HG02852 (cell line): ENCODE data around the gene LRRN4CL.
"Not testable (repeated sequence)": the region's sequence is repeated elsewhere in the genome, so short reads cannot be mapped to it uniquely, and the experiment has no call there.

Experiments
- ATAC-seq: cut with Tn5 transposase; IDR thresholded peaks from one replicate; pipeline ENCODE4 v1.9.1; 2021; ENCODE audit warnings: mild to moderate bottlenecking, moderate library complexity; ENCODE audit not compliant: unreplicated experiment

The LRRN4CL gene

DNA sequence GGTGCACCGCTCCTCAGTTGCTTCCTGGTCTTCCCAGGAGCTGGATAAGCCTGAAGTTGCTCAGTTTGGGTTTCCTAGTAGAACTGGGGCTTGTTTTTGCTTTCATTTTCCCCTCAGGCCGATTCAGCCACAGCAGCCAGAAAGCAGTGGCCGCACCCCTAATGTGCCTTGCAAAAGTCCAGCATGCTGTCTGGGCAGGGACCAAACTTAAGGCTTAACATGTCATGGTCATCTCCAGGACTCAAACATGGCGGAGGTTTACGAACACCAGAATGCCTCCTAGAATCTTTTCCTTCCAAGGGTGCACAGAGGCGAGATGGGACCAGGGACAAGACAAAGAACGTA, 20.6 kb upstream of the LRRN4CL start:
- no peak for ATAC-seq

DNA sequence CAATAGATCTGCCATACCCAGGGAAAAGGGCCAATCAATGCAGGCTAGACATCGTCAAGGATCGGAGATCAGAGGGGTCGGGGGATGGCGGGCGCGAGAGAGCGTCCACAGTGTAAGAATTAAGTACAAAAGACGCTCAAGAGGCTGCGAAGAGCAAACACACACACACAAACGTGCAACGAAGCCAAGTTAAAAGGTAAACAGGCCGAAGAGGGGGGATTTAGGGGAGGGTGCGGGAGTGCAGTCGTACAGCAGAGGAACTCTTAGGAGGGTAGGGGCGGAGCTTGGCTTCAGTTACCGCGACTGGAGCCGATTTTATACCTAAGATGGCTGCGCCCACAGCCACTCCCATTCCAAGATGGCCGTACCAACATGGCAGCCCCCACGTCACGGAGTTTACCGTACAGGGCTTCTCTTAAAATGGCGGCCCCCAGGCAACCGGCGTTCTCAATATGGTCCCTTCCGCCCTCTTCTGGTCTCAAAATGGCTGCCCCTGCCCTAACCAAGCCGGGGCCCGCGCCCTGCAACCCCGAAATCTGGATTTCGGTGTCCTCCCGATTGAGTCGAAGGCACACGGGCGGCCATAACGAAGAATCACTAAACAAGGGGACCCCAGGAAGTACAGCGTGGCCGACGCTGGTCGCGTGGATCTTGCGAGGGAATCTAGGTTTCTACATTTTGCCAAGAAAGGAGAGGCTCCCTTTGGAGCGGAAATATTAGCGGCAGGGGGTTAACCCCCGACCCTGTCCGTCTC, 20.1 kb upstream of the LRRN4CL start:
- ATAC-seq, result peak; percentile 75

DNA sequence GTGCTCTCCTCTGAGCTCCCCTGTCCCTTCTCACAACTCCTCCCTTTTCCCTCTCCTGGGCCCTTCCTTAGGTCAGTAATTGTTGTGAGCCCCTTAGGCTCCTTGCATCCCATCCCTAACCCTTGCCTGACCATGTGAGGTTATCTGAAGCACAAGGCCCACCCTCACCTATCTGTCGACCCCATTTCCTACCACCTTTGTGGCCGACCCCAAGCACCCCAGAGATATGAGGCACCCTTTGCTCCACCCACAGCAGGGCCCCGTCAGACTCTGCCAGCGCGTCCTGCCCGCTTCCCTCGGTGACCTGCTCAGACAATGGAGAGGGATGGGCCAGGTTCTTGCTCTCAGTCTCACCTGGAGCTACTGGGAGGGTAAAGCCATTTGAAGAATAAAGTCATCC, 19.5 kb upstream of the LRRN4CL start:
- no peak for ATAC-seq

DNA sequence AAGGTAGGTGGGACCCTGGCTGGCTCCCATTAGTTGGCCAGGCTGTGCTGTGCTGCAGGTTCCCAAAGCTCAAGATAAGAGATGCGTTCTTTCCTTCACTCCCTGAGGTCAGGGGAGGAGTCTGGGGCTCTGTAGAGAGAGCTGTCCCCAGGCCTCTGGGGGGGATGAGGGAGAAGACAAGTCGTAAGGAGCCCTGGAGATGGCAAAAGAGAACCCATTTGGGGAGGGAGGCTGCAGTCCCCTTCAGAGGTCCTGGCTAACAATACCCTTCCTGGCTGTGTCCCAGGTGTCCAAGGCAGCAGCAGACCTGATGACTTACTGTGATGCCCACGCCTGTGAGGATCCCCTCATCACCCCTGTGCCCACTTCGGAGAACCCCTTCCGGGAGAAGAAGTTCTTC, 19.1 kb upstream of the LRRN4CL start:
- no peak for ATAC-seq

DNA sequence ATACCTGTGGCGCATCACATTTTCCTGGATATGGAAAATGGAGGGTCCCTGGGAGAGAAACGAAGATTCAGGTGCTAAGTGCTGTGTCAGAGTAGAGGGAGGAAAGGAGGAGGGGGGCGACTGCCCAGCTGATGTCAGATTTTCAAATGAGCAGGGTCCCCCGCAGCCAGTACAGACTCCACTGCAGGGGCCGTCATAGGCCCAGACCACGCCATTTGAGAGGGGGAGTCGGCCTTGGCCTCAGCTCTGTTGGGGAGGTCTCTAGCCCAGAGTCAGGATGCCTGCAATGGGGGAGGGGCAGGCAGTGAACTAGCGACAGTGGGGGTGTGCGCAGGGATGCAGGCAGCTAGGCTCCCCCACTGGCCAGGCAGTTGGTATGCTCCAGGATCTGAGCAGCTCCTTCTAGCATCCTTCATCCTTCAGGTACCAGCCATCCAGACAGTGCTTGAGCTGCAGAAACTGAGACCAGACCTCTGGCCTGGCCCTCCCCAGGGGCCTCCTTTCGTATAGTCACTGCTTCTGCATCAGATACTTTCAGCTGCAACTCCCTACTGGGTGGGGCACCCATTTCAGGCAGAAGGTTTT, 18.0 kb upstream of the LRRN4CL start, which contains the start of the genes BSCL2 and GNG3:
Gene BSCL2, minus strand, starts transcription at position 148 of the 585 bp plus-strand sequence. CDS start 229 bp downstream, outside the sequence.
Gene GNG3, plus strand, starts transcription at position 400 of the 585 bp plus-strand sequence. CDS start 620 bp downstream, outside the sequence.
- ATAC-seq, result no peak

DNA sequence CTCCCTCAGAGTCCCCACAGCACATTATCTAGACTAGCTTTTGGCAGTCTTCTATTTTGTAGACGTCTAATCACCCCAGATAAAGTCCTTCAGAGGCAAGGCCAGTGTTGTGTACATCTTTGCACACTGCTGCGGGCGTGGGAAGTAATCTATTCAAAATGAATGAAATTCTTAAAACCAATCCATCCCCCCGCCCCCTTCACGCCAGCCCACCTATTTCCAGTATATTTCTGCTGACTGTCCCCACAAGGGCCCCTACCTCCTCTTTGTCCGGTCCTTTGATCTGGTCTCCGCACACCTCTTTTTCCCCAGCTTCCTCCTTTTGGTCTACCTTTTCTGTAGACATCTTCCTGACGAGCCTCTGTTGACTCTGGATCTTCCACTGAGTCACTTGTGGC, 17.5 kb upstream of the LRRN4CL start:
- ATAC-seq, result no peak

DNA sequence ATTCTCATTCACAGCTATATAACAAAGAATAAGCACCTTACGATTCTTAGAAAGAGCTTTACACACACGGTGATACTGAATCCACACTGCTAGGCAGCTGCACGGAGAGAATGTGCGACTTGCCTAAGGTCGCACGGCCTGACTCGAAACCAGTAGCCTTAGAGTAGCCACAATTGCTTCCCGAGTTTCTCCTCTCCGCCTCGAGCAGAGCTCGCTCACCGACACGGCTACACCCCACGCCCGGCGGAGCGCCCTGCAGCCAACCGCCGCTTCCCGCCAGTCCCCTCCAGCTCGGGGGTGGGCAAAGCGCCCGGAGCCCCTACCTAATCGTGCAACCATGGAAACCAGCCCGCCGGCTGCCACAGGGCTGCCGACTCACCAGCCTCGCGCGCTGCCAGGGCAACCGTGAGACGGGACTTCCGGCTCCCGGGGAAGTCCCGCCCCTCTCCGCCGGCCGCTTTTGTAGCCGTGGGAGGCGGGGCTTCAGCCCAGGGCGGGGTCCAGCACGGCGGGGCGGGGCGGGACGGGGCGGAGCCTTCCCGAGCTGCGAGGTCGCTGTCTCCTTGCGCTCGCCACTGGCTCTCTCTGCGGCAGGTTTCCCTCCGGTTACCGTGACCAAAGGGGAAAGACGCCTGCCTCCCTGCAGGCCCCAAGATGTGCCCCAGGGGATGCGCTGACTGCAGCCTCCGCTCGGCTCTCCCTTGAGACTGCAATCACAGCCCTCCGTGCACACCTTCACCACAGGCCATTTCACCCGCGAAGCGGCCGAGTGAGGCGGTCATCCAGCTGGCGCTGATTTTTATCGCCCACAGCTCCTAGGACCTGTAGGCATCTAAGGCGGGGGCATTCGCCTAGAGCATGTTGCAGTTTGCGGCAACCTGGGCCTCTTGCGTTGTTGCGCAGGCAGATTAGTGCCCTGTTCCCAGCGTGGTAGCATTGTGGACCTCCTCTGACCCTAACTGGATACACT, 16.8 kb upstream of the LRRN4CL start:
- peak; percentile 47 for ATAC-seq

DNA sequence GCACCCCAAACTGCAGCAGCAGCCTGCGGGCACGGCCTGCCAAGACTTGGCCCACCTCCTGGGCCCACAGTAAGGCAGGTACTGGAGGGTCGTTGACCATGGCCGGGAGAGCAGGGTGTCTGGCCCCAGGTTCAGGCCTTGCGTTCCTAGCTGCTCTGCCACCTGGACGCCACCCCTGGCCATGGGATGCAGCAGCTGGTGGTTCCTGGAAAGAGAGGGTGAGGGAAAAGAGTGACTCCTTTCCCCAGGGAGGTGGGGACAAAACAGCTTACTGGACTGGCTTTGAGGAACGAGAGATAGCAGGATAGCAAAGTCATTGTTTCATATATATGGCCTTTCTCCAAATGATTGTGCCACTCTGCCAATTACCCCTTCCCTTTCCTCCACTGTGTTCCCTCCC, 16.1 kb upstream of the LRRN4CL start:
- no peak for ATAC-seq

DNA sequence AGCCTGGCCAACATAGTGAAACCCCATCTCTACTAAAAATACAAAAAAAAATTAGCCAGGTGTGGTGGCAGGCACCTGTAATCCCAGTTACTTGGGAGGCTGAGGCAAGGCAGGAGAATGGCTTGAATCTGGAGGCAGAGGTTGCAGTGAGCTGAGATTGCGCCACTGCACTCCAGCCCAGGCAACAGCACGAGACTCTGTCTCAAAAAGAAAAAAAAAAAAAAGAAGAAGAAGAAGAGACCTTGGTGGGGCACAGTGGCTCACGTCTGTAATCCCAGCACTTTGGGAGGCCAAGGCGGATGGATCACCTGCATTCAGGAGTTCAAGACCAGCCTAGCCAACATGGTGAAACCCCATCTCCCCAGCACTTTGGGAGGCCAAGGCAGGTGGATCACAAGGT, 14.6 kb upstream of the LRRN4CL start:
- ATAC-seq, result not testable (repeated sequence)

DNA sequence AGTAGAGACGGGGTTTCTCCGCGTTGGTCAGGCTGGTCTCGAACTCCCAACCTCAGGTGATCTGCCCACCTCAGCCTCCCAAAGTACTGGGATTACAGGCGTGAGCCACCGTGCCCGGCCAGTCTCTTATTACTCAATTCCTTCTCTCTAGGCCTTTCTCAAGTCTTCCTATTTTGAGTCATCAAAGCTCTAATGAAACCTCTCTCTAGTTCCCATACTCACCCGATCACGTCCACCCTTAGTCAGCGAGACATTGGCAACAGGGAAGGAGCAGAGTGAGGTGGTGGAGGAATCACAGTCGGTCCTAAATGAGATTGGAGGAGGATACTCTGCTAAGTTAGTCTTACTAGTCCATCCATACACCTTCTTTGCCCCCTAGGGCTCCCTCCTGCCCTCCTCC, 12.9 kb upstream of the LRRN4CL start:
- ATAC-seq, result no peak

DNA sequence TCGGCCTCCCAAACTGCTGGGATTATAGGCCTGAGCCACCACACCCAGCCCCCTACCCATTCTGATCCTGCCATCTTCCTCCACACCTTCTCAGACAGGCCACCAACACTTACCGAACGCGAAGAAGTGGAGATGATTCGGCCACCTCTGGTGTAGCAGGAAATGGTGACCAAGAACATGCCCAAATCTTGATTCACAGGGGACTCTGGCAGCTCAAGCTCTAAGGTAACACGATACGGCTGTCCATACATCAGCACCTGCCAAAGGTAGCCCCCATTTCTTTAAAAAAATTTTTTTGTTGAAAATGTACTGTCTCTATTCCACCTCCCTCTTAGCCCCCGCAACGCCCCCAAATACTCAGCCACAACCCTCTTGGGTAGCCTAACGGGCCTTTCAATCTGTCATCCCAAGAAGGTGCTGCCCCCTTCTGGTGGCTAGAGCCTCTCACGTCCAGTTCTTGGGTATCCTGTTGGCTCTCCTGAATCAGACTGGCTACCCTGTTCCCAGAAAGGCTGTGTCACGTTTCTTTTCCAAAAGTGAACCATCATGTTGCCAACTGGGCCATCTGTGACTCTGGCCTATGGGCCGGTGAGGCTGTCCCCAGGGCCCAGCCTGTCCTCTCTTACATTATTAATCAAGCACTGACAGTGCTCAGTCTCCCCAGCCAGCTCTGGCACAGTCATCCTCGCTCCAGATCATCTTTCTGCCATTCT, 5.3 kb upstream of the LRRN4CL start:
- ATAC-seq, result no peak

DNA sequence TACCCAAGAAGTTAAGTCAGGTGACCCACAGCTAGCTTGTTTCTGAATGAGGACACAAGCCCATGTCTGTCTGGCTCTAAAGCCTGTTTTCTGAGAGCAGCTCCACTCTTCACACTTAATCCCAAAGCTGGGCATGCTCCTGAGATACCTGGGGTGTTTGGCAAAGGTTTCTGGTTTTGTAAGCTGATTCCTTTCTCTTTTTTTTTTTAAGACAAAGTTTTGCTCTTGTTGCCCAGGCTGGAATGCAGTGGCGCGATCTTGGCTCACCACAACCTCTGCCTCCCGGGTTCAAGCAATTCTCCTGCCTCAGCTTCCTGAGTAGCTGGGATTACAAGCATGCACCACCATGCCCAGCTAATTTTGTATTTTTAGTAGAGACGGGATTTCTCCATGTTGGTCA, 4.3 kb upstream of the LRRN4CL start:
- ATAC-seq, result not testable (repeated sequence)

DNA sequence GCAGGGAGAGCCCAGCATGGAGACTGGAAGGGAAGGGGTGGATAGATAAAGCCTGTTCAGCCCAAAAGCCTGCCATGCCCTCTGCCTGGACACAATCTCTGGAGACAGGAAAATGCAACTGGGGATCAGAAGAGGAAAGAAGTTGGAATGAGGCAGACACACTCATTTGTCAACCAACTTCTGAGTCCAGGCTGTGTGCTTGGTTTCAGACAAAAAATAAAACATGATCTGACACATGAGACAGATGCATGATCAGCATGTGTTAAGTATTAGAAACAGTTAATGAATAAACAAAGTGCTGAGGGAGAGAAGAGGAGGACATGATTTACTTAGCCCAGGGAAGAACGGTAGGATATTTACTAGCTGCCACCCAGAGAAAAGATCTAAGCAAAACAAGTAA, 839 bp downstream of the LRRN4CL start:
- no peak for ATAC-seq

DNA sequence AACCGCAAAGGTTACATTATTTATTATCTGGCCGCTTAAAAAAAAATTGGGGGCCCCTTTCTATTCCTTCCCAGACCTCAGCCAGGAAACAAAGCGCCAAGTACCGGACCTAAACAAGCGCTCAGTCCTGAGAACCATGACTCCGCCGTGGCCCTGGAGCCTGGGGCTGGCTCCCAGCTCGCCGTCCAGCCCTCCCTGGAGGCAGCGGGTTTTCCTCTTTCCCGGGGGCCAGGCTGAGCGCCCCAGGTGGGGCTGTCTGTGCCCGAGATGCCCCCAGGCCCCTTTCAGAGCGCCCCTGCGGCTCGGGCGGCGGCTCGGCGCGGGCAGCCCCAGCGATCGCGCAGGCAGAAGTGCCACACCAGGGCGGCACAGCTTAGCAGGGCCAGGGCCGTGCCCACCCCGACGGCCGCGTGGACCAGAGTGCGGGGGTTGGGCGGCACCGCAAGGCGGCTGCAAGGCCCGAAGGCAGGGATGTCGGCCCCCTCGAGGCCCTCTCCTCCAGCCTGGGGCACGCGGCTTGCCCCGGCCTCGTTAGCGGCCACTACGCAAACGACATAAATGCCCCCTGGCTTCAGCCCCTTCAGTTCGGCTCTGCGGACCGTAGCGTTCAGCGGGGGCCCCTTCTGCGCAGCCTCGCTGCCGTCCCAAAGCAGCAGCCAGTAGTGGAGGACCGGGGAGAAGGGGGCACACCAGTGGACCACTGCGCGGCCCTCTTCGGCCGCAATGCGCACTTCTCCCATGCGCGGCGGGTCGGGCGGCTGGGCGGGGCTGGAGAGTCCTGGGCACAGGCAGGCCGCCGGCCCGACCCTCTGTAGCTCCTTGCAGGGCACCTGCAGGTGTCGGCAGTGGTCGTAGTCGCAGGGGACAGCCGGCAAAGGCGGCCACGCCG, 1.6 kb downstream of the LRRN4CL start:
- no peak for ATAC-seq

DNA sequence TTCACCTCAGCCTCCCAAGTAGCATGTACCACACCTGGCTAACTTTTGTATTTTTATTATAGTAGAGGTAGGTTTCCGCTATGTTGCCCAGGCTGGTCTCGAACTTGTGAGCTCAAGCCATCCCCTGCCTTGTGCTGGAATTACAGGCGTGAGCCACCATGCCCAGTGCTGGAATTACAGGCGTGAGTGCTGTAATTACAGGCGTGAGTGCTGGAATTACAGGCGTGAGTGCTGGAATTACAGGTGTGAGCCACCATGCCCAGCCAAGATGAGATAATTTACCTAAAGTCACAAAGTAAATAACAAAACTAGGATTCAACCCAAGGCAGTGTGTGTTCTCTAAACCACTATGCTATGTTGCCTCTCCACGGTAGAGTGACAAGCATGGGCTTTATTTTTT, 6.8 kb downstream of the LRRN4CL start:
- no peak for ATAC-seq

DNA sequence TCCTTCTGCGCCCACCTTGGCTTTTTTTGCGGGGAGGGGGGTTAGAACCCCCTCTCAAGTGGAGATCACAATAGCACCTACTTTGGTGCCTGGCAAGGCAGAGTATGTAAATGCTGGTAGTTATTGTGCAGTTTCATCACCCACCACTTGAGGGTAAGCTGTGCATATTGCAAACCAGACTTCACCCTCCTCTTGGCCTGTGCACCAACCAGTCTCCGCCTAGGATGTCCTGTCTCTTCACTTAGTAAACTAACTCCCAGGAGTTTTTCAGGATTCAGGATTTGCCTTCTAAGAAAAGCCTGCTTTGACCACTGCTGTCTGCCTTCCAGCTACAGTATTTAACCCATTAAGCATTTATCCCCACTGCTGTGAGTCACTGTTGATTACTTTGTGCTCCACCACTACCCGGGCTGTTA, 8.5 kb downstream of the LRRN4CL start:
- no peak for ATAC-seq

DNA sequence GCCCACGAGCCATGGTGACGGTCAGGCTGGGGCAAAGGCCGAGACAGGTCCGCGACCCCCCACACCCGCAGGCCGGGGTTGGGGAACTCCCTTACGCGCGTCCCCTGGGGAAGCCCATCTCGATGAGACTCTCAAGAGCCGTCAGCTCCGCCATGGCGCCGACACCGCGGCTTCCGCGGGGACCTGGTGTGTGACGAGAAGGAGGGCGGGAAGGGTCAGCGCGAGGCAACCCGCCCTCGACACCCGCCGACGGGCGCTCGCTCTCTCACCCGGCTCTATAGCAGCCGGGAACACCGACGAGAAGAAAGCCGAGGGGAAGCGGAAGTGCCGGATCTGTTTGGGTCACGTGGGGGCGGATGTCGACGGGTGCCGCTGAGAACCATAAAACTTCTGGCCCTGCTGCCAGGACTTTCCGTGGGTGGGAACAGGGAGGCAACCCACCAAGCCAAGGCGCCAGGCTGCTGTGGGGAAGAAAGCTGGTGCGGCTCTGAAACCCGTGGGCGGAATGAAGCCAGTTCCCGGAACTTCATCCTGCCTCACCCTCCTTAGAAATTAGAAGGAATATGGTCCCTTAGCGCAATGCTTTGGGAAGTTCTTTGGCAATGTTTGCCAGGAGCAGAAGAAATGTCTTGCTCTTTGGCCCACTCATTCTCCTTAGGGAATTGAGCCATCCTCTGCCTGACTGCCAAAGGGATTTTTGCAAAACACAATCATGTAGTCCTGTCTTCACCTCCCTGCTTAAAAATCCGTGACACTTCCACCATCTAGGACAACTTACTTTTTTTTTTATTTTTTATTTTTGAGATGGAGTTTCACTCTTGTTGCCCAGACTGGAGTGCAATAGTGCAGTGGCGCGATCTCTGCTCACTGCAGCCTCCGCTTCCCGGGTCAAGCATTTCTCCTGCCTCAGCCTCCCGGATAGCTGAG, 10.3 kb downstream of the LRRN4CL start, which contains the start of gene UBXN1:
Gene UBXN1, minus strand, starts transcription at position 304 of the 927 bp plus-strand sequence. Its CDS starts 150 bp downstream, at position 154.
- peak; percentile 72 for ATAC-seq

DNA sequence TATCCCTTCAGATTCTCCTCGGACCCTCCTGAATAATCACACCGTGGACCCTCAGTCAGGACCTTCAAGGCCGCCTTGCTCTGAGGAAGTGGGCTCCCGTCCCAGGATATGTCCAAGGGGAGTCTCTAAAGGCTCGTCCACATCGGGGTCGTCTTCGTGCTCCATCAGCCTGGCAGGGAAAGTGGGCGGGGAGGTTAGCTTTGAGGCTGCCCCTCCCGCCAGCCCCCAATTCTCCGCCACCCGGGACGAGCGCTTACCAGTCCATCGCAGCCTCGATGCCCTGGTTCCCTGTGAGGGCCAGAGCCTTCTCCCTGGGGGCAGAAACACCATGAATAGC, 10.9 kb downstream of the LRRN4CL start:
- ATAC-seq, result no peak

DNA sequence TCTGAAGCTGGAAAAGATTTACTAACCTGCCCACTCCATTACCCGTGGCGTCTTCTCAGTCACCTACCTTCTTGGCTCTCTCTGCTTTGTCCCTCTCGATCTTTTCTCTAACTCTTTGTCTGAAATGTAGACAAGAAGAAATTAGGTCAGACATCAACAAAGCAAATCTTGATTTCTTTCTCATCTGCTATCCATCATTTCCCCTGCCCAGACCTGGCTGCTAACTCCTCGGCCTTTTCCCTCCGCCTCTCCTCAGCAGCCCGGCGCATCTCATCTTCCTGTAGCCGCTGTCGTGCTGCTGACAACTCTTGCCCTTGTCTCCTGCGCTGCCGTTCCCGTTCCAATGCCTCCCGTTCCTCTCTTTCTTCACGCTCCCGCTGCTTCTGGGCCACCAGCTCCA, 11.6 kb downstream of the LRRN4CL start:
- ATAC-seq, result no peak
